Measurements from ENCODE around the gene SMYD3.

SMYD3 gene

DNA sequence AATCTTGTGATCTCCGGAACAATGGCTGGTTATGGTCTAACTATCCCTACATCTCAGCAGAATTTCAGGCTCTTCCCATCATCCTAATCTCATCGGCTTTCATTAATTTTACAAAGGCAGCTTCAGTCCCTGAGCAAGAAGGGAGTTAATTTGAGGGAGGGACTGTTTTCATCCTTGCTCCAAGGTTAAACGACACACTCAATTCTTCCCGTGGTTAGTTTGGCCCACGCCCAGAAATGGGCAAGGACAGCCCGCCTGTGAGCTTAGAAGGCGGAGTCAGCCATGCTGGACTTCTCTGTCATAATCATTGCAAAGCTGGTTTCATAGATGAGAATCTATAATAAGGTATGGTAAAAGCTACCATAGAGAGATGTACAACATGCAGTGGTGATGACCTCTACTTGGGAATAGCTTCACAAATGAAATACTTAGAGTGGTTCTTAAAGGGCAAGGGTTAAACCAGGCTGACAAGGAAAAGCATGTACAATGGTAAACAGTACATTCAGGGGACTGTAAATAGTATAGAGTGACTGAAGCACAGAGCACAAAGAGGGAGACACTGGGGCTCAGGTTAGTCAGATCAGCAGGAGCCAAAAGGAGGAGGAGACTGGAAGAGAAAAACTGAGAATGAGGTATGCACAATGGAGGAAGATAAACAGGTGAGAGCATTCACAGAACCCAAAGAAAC is 108.8 kb downstream of the SMYD3 start:
- Histone ChIP-seq H3K36me3 (ENCODE audit: insufficient read depth, low read length) (no peaks in the 10 kb centered on the region), H3K4me3 (ENCODE audit: low read depth in 1 of 2, low read length in 2 of 2) (no peak overlapping the region), H3K27me3 (ENCODE audit: control insufficient read depth in 1 of 2, insufficient read depth in 2 of 2, low read length in 2 of 2) (no peaks in the 10 kb centered on the region), H3K9ac (ENCODE audit: low read length) (no peak overlapping the region), H3K9me3 (ENCODE audit: low read length) (no peaks in the 10 kb centered on the region), H3K27ac (ENCODE audit: low read depth, low read length) (no peak overlapping the region), H3K4me1 (ENCODE audit: insufficient read depth, low read length) (no peaks in the 10 kb centered on the region)

DNA sequence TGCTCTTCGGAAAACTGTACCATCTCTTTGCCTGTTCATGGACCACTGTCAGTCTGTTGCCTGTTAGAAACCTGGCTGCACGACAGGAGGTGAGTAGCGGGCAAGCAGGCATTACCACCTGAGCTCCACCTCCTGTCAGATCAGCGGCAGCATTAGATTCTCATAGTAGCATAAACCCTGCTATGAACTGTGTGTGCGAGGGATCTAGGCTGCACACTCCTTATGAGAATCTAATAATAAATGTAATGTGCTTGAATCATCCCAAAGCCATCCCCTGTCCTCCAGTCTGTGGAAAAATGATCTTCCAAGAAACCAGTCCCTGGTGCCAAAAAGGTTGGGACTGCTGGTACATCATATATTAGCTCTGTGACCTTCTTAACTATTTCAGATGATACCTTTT is 110.0 kb downstream of the SMYD3 start:
- H3K27ac ChIP-seq (ENCODE audit: low read depth, low read length): no peak overlapping the region
- H3K4me1 ChIP-seq (ENCODE audit: insufficient read depth, low read length): no peaks in the 10 kb centered on the region
- no peaks in the 10 kb centered on the region for H3K9me3 ChIP-seq (ENCODE audit: low read length)
- no peaks in the 10 kb centered on the region for H3K27me3 ChIP-seq (ENCODE audit: control insufficient read depth in 1 of 2, insufficient read depth in 2 of 2, low read length in 2 of 2)
- no peaks in the 10 kb centered on the region for H3K36me3 ChIP-seq (ENCODE audit: insufficient read depth, low read length)
- H3K4me3 ChIP-seq (ENCODE audit: low read depth in 1 of 2, low read length in 2 of 2): no peak overlapping the region
- H3K9ac ChIP-seq (ENCODE audit: low read length): no peak overlapping the region

DNA sequence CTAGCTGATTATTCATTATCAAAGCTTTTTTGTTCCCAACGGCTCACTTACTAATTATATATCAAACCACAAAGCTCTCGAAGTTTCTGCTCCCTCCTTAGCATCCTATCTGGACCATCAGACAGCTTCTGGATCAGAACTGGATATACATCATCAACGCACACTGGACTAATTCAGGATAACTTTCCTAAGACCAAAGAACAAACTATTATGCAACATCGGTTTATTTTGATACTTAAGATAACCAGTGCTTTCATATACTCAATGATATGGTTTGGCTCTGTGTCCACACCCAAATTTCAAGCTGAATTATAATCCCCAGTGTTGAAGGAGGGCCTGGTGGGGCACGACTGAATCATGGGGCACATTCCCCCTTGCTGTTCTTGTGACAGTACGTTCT is 110.8 kb downstream of the SMYD3 start:
- H3K4me3 ChIP-seq (ENCODE audit: low read depth in 1 of 2, low read length in 2 of 2): no peak overlapping the region
- H3K36me3 ChIP-seq (ENCODE audit: insufficient read depth, low read length): no peaks in the 10 kb centered on the region
- H3K4me1 ChIP-seq (ENCODE audit: insufficient read depth, low read length): no peaks in the 10 kb centered on the region
- H3K9ac ChIP-seq (ENCODE audit: low read length): no peak overlapping the region
- no peak overlapping the region for H3K27ac ChIP-seq (ENCODE audit: low read depth, low read length)
- no peaks in the 10 kb centered on the region for H3K9me3 ChIP-seq (ENCODE audit: low read length)
- no peaks in the 10 kb centered on the region for H3K27me3 ChIP-seq (ENCODE audit: control insufficient read depth in 1 of 2, insufficient read depth in 2 of 2, low read length in 2 of 2)

DNA sequence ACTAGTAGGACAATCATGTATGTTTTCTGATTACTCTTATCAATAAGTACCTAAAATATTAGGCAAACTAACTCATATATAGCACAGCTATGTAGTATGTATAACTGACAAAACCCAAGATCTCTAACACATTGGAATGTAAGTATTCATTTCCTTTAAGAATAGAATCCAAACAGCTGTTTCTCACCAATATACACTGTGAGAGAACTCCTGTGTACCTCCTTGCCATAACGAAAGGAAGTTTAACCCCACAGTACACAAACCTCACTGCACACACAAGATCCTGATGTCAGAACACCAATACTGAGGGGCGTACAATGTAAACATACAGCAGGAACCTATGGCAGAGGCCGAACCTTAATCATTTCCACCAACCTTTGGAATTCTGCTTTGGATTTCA is 113.0 kb downstream of the SMYD3 start:
- no peak overlapping the region for H3K27ac ChIP-seq (ENCODE audit: low read depth, low read length)
- no peak overlapping the region for H3K9ac ChIP-seq (ENCODE audit: low read length)
- no peaks in the 10 kb centered on the region for H3K36me3 ChIP-seq (ENCODE audit: insufficient read depth, low read length)
- no peak overlapping the region for H3K4me3 ChIP-seq (ENCODE audit: low read depth in 1 of 2, low read length in 2 of 2)
- no peaks in the 10 kb centered on the region for H3K27me3 ChIP-seq (ENCODE audit: control insufficient read depth in 1 of 2, insufficient read depth in 2 of 2, low read length in 2 of 2)
- no peaks in the 10 kb centered on the region for H3K4me1 ChIP-seq (ENCODE audit: insufficient read depth, low read length)
- H3K9me3 ChIP-seq (ENCODE audit: low read length): no peaks in the 10 kb centered on the region

GRCh38 chr1:246390855-246391254 is 116.2 kb downstream of the SMYD3 start:
- no peak overlapping the region for H3K9ac ChIP-seq (ENCODE audit: low read length)
- no peaks in the 10 kb centered on the region for H3K9me3 ChIP-seq (ENCODE audit: low read length)
- no peaks in the 10 kb centered on the region for H3K27me3 ChIP-seq (ENCODE audit: control insufficient read depth in 1 of 2, insufficient read depth in 2 of 2, low read length in 2 of 2)

GRCh38 chr1:246384616-246385015 is 122.5 kb downstream of the SMYD3 start:
- Histone ChIP-seq H3K36me3 (ENCODE audit: insufficient read depth, low read length) (no peaks in the 10 kb centered on the region), H3K9me3 (ENCODE audit: low read length) (no peaks in the 10 kb centered on the region), H3K27me3 (ENCODE audit: control insufficient read depth in 1 of 2, insufficient read depth in 2 of 2, low read length in 2 of 2) (no peaks in the 10 kb centered on the region), H3K27ac (ENCODE audit: low read depth, low read length) (no peak overlapping the region), H3K4me3 (ENCODE audit: low read depth in 1 of 2, low read length in 2 of 2) (no peak overlapping the region), H3K4me1 (ENCODE audit: insufficient read depth, low read length) (no peaks in the 10 kb centered on the region), H3K9ac (ENCODE audit: low read length) (no peak overlapping the region)

More at GRCh38 chr1:246390855-246391254, 116.2 kb downstream of the SMYD3 start:
- H3K36me3 ChIP-seq (ENCODE audit: insufficient read depth, low read length): no peaks in the 10 kb centered on the region
- no peak overlapping the region for H3K27ac ChIP-seq (ENCODE audit: low read depth, low read length)
- H3K4me3 ChIP-seq (ENCODE audit: low read depth in 1 of 2, low read length in 2 of 2): no peak overlapping the region
- no peaks in the 10 kb centered on the region for H3K4me1 ChIP-seq (ENCODE audit: insufficient read depth, low read length)

GRCh38 chr1:246383791-246384190 is 123.3 kb downstream of the SMYD3 start:
- no peak overlapping the region for H3K4me3 ChIP-seq (ENCODE audit: low read depth in 1 of 2, low read length in 2 of 2)
- no peaks in the 10 kb centered on the region for H3K4me1 ChIP-seq (ENCODE audit: insufficient read depth, low read length)
- H3K36me3 ChIP-seq (ENCODE audit: insufficient read depth, low read length): no peaks in the 10 kb centered on the region
- no peaks in the 10 kb centered on the region for H3K27me3 ChIP-seq (ENCODE audit: control insufficient read depth in 1 of 2, insufficient read depth in 2 of 2, low read length in 2 of 2)
- no peak overlapping the region for H3K9ac ChIP-seq (ENCODE audit: low read length)
- H3K27ac ChIP-seq (ENCODE audit: low read depth, low read length): no peak overlapping the region
- no peaks in the 10 kb centered on the region for H3K9me3 ChIP-seq (ENCODE audit: low read length)

DNA sequence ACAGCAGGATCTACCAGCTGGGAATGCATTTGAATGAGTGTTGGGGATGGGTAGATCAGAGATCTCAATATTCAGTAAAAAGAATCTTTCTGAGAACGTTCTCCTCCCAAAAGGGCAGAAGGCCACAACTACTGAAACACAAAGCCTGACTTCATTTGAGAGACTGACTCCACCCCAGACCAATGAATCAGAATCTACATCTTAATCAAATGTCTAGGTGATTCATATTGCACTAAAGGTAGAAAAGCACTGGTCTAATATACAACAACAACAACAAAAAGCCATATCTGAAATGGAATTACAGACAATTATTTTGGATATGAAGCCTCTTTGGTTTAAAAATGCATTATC is 123.9 kb downstream of the SMYD3 start:
- H3K4me3 ChIP-seq (ENCODE audit: low read depth in 1 of 2, low read length in 2 of 2): no peak overlapping the region
- H3K4me1 ChIP-seq (ENCODE audit: insufficient read depth, low read length): no peaks in the 10 kb centered on the region
- no peaks in the 10 kb centered on the region for H3K27me3 ChIP-seq (ENCODE audit: control insufficient read depth in 1 of 2, insufficient read depth in 2 of 2, low read length in 2 of 2)
- H3K36me3 ChIP-seq (ENCODE audit: insufficient read depth, low read length): no peaks in the 10 kb centered on the region
- no peak overlapping the region for H3K27ac ChIP-seq (ENCODE audit: low read depth, low read length)
- H3K9me3 ChIP-seq (ENCODE audit: low read length): no peaks in the 10 kb centered on the region
- H3K9ac ChIP-seq (ENCODE audit: low read length): no peak overlapping the region

- H3K9me3 ChIP-seq (ENCODE audit: low read length): no peaks in the 10 kb centered on the region
- H3K36me3 ChIP-seq (ENCODE audit: insufficient read depth, low read length): no peaks in the 10 kb centered on the region
- H3K4me1 ChIP-seq (ENCODE audit: insufficient read depth, low read length): no peaks in the 10 kb centered on the region
- no peaks in the 10 kb centered on the region for H3K27me3 ChIP-seq (ENCODE audit: control insufficient read depth in 1 of 2, insufficient read depth in 2 of 2, low read length in 2 of 2)
- H3K4me3 ChIP-seq (ENCODE audit: low read depth in 1 of 2, low read length in 2 of 2): no peak overlapping the region
- no peak overlapping the region for H3K9ac ChIP-seq (ENCODE audit: low read length)
- H3K27ac ChIP-seq (ENCODE audit: low read depth, low read length): no peak overlapping the region
These were observed 124.4 kb downstream of the SMYD3 start for GRCh38 chr1:246382589-246383238.

GRCh38 chr1:246381452-246381851 is 125.6 kb downstream of the SMYD3 start:
- H3K36me3 ChIP-seq (ENCODE audit: insufficient read depth, low read length): no peaks in the 10 kb centered on the region
- no peak overlapping the region for H3K27ac ChIP-seq (ENCODE audit: low read depth, low read length)
- no peak overlapping the region for H3K4me3 ChIP-seq (ENCODE audit: low read depth in 1 of 2, low read length in 2 of 2)
- no peaks in the 10 kb centered on the region for H3K4me1 ChIP-seq (ENCODE audit: insufficient read depth, low read length)
- H3K9ac ChIP-seq (ENCODE audit: low read length): no peak overlapping the region
- no peaks in the 10 kb centered on the region for H3K27me3 ChIP-seq (ENCODE audit: control insufficient read depth in 1 of 2, insufficient read depth in 2 of 2, low read length in 2 of 2)
- H3K9me3 ChIP-seq (ENCODE audit: low read length): no peaks in the 10 kb centered on the region

GRCh38 chr1:246377625-246378153 is 129.4 kb downstream of the SMYD3 start:
- Histone ChIP-seq H3K4me1 (ENCODE audit: insufficient read depth, low read length) (no peaks in the 10 kb centered on the region), H3K4me3 (ENCODE audit: low read depth in 1 of 2, low read length in 2 of 2) (no peak overlapping the region), H3K36me3 (ENCODE audit: insufficient read depth, low read length) (no peaks in the 10 kb centered on the region), H3K9me3 (ENCODE audit: low read length) (no peaks in the 10 kb centered on the region), H3K27me3 (ENCODE audit: control insufficient read depth in 1 of 2, insufficient read depth in 2 of 2, low read length in 2 of 2) (no peaks in the 10 kb centered on the region), H3K9ac (ENCODE audit: low read length) (no peak overlapping the region), H3K27ac (ENCODE audit: low read depth, low read length) (no peak overlapping the region)
